HG03159 (cell line): ENCODE measurements around the gene ALK.

ENCODE experiments used
- ATAC-seq: cut with Tn5 transposase; IDR thresholded peaks from one replicate; pipeline ENCODE4 v1.9.1; 2021; ENCODE audit warnings: mild to moderate bottlenecking, moderate library complexity; ENCODE audit not compliant: unreplicated experiment

ALK gene

DNA sequence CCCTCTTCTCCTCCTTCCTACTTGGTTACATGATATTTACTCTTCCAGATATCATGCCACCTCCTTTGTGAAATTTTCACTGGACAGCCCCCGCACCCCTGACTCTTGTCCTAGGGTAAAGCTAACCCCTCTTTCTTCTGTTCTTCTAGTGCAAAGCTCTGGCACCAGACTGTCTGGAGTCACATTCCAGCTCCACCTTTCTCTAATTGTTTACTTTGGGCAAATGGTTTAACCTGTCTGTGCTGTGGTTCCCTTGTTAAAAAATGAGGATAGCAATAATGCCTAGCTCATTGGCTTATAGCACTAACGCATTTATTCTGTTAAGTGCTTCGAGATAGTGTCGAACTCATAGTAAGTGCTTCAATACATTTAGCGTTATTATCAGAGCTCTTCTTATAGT lies 306.2 kb downstream of the ALK start:
- no peak for ATAC-seq

DNA sequence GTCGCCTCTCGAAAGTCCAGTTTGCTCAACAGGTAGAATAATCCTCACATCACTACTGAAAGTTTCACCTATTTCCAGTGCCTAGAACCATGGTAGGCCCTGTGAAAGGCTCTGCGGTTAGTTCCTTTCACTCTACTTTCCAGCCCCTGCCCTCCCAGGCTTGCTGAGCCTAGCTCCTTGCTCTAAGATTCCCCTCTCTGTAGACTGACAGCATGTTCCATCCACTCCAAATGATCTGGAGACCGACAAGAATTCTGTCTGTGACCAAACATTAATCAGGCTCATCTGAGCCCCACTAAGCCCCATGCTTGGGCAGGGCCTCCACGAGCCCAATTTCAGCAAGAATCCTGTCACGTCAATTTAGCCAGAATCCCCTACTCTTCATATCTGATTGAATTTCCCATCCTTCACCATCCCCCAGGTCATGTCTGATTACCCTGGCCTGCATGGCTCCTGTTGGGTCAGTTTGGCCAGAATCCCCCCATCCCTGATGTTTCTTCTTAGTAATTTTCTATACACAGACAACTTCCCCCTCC lies 307.0 kb downstream of the ALK start:
- no peak for ATAC-seq

GRCh38 chr2:29613792-29614266 lies 307.6 kb downstream of the ALK start:
- ATAC-seq, result no peak

DNA sequence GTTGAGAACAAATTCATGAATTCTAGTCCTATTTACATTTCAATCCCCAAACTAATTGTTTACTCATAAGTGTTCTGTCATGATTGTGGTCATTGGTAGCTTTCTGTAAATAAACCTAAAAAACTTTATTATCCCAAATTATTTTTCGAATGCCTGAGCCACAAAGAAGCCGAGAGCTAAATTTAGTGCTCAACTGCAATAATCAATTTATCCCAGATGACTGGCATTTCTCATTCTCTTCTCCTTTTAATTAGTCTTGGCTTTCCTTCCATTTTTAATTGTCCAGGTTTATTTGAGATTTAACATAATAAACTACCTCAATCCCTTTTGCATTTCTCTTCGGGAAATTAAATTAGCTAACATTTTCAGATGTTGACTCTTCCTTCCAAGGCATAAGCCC lies 308.3 kb downstream of the ALK start:
- ATAC-seq, result no peak

- no peak for ATAC-seq
These were observed 308.8 kb downstream of the ALK start for GRCh38 chr2:29612568-29612967.

DNA sequence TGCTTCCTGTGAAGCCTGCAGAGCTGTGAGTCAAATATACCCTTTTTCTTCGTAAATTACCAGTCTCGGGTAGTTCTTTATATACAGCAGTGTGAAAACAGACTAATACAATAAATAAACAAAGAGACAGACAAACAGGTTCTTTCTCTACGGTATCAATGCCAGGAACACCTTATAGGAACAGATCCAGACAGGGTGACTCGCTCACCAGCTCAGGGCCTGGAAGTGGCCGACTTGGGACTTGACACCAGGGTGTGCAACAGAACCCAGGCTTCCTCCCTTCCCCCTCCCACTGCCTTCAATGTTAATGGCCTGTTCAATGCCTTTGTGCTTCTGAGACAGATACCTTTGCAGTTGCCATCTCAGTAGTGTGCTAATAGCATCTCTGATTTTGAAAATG lies 309.5 kb downstream of the ALK start:
- no peak for ATAC-seq

DNA sequence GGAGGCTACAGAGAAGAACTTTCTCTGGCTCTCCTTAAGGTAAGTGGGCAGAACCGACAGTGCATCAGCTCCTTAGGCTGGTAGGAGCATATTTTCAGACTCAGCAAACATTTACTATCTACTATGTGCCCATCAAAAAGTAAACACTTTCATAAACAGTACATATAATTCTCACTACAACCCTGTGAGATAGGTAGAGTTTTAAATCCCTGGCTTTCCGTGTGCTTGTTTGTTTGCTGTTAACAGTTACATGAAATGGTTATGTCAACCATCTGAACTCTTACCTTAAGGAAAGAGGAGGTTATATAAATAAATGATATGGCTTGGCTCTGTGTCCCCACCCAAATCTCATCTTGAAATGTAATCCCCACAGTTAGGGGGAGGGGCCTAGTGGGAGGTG lies 310.1 kb downstream of the ALK start:
- no peak for ATAC-seq

GRCh38 chr2:29610569-29610968 lies 310.8 kb downstream of the ALK start:
- ATAC-seq, result no peak

GRCh38 chr2:29607038-29607420 lies 314.4 kb downstream of the ALK start:
- no peak for ATAC-seq

DNA sequence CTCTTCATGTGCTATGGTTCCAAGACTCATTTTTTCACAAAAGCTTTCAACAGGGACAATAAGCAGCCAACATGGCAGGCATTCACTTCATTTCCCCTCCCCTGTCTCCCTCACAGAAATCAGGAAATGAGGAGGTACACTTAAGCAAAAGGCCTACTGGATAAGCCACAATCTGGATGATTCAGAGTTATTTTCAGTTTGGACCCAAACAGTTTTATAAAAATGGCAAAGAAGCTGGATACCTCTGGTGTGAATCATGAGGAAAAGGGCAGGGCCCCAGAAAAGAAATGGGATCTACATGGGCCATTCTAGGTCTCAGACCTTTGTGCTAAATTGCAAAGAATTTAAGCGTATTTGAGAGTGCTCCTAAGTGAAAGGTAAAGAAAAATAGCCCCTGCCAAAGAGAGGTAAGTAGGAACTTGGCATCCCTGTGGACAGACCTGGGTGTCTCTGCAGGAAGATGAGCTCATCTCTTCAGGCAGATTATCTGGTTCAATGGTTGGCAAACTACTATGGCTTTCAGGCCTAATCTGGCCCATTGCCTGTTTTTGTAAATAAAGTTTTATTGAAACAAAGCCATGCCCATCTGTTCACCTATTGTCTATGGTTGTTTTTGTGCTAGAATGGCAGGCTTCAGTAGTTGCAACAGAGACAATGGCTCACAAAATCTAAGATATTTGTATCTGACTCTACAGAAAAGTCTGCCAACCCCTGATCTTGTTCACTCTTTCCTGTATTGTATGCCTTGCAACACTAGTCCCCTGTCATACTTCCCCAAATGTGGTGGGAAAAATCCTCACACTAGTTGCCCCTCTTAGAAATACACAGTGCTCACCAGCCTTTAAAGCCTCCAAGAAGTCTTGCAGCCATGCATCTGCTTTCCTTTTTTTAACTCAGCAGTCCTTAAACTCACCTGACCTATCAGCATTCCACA lies 315.0 kb downstream of the ALK start:
- ATAC-seq, result no peak

DNA sequence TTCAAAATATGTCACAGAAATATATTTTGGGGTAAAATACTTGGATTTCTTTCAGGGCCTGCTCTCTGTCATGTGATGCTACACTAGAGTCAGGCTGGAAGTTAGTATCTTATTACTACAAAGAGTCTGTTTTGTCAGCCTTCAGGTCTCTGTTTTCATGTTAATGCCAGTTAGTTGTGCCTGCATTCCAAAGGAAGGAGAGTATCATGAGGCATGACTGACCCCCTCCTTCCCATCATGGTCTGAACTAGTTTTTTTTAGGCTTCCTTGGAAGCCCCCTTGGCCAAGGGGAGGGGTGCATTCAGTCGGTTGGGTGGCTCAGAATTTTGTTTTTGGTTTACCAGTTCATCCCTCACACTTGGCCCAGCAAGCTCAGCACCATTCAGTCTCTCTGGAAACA lies 318.0 kb downstream of the ALK start:
- no peak for ATAC-seq

GRCh38 chr2:29601872-29602271 lies 319.5 kb downstream of the ALK start:
- ATAC-seq, result no peak

DNA sequence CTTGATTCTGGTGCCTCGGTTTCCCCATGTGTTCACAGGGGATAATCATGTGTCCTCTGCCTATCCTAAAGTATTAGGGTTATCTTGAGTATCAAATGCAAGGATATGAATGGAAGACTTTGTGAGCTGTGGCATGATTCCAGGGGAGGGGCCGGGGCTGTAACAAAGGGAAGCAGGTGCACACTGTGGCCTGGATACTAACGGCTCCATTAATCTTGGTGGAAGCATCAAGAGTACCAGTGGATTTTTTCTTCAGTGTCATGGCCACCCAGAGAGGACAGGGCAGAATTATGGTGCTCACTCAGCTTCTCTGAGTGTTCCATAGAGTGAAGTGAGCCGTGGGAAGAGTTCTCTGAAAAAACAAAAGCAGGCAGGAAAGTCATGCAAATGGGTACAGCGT lies 320.1 kb downstream of the ALK start:
- no peak for ATAC-seq

DNA sequence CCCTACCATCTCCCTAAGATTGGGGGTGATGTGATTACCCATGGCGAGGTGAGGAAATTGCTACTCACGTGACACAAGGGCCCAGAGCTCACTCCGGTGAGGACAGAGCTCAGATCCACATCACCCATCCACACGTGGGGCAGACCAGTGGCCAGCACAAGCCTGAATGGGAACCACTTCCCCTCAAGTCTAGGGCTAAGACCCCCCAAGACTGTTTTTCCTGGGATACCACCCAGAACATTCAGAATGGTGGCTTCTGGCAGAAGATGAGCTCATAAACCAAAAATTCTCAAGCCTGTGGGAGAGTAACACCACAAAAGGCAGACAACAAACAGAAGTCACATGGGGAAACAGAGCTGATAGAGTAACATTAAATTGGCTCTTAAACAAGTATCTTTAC lies 321.4 kb downstream of the ALK start:
- no peak for ATAC-seq

DNA sequence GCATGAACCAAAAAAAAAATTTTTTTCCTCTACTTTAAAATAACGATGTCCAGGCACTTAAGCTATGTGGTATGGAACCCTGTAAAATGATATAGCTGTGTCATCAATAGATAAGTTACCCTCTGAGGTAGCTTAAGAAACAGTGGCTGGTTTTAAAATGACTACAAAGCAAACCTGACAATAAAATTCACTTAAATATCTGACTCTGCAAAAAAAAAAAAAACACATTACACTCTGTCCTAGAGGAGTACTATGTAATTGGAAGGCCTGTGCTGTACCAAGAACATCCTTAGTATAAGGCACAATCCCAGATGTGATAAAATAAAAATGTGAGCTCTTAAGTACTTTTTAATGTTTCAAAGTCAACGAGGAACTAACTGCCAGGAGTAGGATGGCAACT lies 322.4 kb downstream of the ALK start:
- no peak for ATAC-seq

DNA sequence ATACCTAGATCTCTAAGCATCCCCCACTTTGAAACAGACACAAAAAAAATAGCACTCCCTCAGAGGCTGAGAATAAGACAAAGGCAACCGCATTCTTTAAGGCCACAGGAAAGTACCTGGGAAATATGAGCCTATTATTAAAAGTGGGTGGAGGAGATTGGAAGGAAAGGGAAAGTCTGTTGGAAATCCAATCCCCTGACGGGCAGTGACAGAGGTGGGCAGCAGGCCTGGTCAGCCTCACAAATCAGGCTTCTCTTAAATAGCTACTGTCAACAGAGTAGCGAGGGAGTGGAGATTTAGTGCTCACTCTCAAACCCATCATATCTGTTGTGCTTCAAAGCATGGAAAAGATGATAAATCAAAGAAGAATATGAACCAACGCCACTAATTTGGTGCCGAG lies 324.4 kb downstream of the ALK start:
- no peak for ATAC-seq

DNA sequence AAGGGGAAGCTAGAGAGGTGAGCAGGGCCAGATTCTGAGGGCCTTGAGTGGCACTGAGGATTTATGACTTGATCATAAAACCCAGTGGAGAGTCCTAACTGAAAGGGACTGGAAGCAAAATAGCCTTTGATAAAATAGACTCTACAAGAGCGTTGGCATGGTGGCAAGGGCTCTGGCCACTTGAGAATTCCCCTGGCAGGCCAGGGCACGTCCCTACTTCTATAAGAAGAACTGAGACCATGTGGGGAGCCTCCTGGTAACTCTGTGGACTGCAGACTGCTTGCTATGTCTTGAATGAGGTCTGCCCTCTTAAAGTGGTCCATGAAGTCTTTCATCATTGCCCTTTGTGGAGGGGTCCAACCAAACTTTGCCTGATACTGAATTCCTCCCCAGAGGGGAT lies 324.8 kb downstream of the ALK start:
- no peak for ATAC-seq

DNA sequence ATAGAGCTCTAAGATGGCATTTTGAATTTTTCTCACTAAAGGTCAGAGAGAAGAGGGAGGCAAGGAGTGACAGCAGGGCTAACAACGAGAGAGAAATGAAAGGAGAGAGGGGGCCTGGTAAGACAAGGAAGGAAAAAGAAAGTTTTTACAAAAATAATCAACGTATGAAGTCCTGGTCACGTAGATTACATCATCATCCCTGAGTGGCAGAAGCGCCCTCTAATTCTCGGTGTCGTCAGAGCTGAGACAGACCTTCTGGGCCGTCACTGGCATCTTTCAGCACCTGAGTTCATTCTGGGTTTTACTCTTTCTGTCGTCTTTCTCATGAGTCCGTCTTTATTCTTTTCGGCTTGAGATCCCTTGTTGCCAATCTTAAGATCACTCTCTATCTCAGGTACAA lies 329.8 kb downstream of the ALK start:
- ATAC-seq, result no peak

DNA sequence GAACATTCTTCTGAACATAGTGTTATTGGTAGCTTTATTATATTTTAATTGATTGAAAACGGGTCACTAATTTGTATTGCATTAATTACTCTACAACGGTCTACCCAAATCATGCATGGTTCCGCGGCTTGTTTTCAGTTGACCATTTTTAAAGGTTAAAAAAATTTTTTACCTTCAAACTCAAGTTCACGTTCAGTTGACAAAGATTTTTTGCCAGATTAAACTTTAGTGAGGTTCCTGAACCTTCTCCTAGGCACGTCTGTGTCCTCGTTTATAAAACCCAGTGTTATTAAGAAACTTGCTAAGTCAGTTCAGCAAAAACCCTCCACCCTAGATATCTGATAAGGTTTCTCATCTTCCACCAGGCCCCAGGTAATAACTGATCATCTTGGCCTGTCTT lies 331.2 kb downstream of the ALK start:
- no peak for ATAC-seq

- ATAC-seq, result no peak
These were observed 331.8 kb downstream of the ALK start for GRCh38 chr2:29589440-29590103.

DNA sequence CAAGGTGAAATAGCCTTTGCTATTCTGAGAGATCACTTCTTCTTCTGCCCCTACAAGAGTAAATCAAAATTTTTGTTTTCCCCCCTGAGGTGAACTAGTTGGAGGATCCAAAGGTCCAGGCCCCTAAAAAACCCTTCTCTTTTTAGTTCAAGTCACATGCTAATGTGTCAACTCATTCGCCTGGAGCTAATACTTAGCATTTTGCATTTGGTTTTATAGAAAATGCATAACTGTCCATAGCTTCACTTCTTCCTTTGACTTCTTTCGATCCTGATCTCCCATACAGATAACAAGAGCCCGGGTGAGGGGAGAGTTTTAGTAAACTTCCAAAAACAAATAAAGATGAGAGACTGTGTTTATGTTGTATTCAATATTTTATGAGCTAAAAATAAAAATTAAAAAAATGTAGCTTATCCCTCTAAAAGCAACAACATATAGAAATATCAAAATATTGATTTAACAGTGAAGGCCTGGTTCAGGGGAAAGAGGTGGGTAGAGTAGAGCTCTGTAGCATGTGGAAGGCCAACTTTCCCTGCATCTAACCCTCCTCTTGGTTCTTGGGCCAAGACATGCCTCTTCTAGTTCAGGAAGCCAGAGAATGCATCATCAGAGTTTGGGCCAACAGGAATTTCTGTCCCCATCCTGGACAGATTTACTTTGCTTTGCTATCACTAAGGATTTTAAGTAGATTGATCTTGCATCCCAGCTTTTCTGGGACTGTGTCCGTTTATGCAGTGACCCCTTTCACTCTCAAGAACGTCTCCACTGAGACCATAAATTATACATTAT lies 333.8 kb downstream of the ALK start:
- no peak for ATAC-seq
